Astrocyte (in vitro differentiated cells and primary cell): ENCODE data around the gene PLEKHN1. TPM values are rescaled to one million over a fixed set of nuclear protein-coding genes. Genes with fewer than 3 reads are reported as not detected.

ENCODE experiments used
- DNase-seq: peaks from one replicate; pipeline ENCODE4 v3.0.0-alpha.2; 2010; ENCODE audit warnings: low read depth
- FAIRE-seq: peaks from 2 replicates; lab custom pipeline; 2011; peaks lifted over from hg19 to GRCh38; lab: Jason Lieb, UNC
- H2AFZ ChIP-seq: 2 replicates; pipeline ENCODE4 v1.6.0; 2012; ENCODE audit warnings: low read depth, low read length, inconsistent platforms
- H3K27ac ChIP-seq: 2 replicates; pipeline ENCODE4 v1.5.1; 2011; ENCODE audit warnings: low read depth, low read length, inconsistent platforms
- H3K27me3 ChIP-seq: 2 replicates; pipeline ENCODE4 v1.6.0; 2011; ENCODE audit warnings: low read length, inconsistent platforms; ENCODE audit not compliant: insufficient read depth
- H3K36me3 ChIP-seq: 2 replicates; pipeline ENCODE4 v1.5.1; 2011; ENCODE audit warnings: low read length, inconsistent platforms; ENCODE audit not compliant: insufficient read depth
- H3K4me1 ChIP-seq: 2 replicates; pipeline ENCODE4 v1.5.1; 2011; ENCODE audit warnings: low read length, inconsistent platforms; ENCODE audit not compliant: insufficient read depth
- H3K4me2 ChIP-seq: 2 replicates; pipeline ENCODE4 v1.6.0; 2012; ENCODE audit warnings: low read length, inconsistent platforms
- H3K4me3 ChIP-seq: 2 replicates; pipeline ENCODE4 v1.5.1; 2011; ENCODE audit warnings: low read depth, mild to moderate bottlenecking, low read length, inconsistent platforms; ENCODE audit not compliant: insufficient read depth
- H3K79me2 ChIP-seq: 2 replicates; pipeline ENCODE4 v1.6.0; 2012; ENCODE audit warnings: mild to moderate bottlenecking, low read length, inconsistent platforms; ENCODE audit not compliant: insufficient read depth
- H3K9ac ChIP-seq: 2 replicates; pipeline ENCODE4 v1.6.0; 2012; ENCODE audit warnings: mild to moderate bottlenecking, low read length, inconsistent platforms
- H3K9me3 ChIP-seq: 2 replicates; pipeline ENCODE4 v1.5.1; 2012; ENCODE audit warnings: low read depth, mild to moderate bottlenecking, low read length, inconsistent platforms; ENCODE audit not compliant: insufficient read depth
- H4K20me1 ChIP-seq: 2 replicates; pipeline ENCODE4 v1.6.0; 2012; ENCODE audit warnings: low read length, inconsistent platforms; ENCODE audit not compliant: insufficient read depth
- H3K27ac Mint-ChIP-seq: one replicate; pipeline ENCODE4 v1.8.0; 2021; ENCODE audit warnings: mild to moderate bottlenecking, mixed read lengths; ENCODE audit not compliant: unreplicated experiment
- H3K27me3 Mint-ChIP-seq: one replicate; pipeline ENCODE4 v1.8.0; 2021; ENCODE audit warnings: low read depth, mixed read lengths; ENCODE audit not compliant: unreplicated experiment
- H3K36me3 Mint-ChIP-seq: one replicate; pipeline ENCODE4 v1.8.0; 2021; ENCODE audit warnings: low read depth, mixed read lengths; ENCODE audit not compliant: unreplicated experiment
- H3K4me1 Mint-ChIP-seq: one replicate; pipeline ENCODE4 v1.8.0; 2021; ENCODE audit warnings: low read depth, mixed read lengths; ENCODE audit not compliant: unreplicated experiment
- H3K4me3 Mint-ChIP-seq: one replicate; pipeline ENCODE4 v1.8.0; 2021; ENCODE audit warnings: mild to moderate bottlenecking, moderate library complexity, mixed read lengths; ENCODE audit not compliant: unreplicated experiment
- H3K9me3 Mint-ChIP-seq: one replicate; pipeline ENCODE4 v1.8.0; 2021; ENCODE audit warnings: mild to moderate bottlenecking, mixed read lengths; ENCODE audit not compliant: unreplicated experiment
- EZH2 ChIP-seq: IDR thresholded peaks from 2 replicates; pipeline ENCODE4 v1.6.1; 2012; ENCODE audit warnings: mild to moderate bottlenecking, low read length, inconsistent platforms; ENCODE audit not compliant: insufficient read depth
- total RNA-seq: library from RNA; stranded (reverse); gene quantifications from 2 replicates; pipeline ENCODE4 v1.2.1, GENCODE V29; 2021
- TF ChIP-seq, protein P1 (sequence below): IDR thresholded peaks from 2 replicates; pipeline ENCODE4 v1.5.1; 2011; ENCODE audit warnings: low read depth, mild to moderate bottlenecking, inconsistent platforms, low read length, moderate library complexity; ENCODE audit not compliant: insufficient read depth

The PLEKHN1 gene
- total RNA-seq, 1 donor from 2014 or later = 2.4 TPM

DNA sequence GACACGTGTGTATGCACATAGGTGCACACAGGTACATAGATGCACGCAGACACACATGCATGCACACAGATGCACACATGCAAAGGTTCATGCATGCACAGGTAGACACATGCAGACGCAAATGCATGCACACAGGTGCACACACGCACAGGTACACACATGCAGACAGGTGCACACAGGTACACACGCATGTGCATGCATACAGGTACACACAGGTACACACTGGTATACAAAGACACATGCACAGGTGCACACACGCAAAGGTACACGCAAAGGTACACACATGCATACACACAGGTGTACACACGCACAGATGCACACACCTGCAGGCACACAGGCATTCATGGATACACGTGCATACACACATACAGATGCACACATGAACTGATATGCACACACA, 16.0 kb upstream of the PLEKHN1 start:
- Histone ChIP-seq H3K36me3 (peaks cover 19% of the 10 kb centered on the region), H3K4me3 (no peak overlapping the region), H3K4me2 (no peak overlapping the region), H4K20me1 (peaks cover 41% of the 10 kb centered on the region), H3K27ac (no peak overlapping the region), H2AFZ (no peak overlapping the region), H3K9me3 (no peaks in the 10 kb centered on the region), H3K27me3 (no peaks in the 10 kb centered on the region), H3K9ac (no peak overlapping the region), H3K4me1 (no peaks in the 10 kb centered on the region), H3K79me2 (peaks cover 4% of the 10 kb centered on the region)
- no peak for TF ChIP-seq EZH2
- TF ChIP-seq, protein P1, sequence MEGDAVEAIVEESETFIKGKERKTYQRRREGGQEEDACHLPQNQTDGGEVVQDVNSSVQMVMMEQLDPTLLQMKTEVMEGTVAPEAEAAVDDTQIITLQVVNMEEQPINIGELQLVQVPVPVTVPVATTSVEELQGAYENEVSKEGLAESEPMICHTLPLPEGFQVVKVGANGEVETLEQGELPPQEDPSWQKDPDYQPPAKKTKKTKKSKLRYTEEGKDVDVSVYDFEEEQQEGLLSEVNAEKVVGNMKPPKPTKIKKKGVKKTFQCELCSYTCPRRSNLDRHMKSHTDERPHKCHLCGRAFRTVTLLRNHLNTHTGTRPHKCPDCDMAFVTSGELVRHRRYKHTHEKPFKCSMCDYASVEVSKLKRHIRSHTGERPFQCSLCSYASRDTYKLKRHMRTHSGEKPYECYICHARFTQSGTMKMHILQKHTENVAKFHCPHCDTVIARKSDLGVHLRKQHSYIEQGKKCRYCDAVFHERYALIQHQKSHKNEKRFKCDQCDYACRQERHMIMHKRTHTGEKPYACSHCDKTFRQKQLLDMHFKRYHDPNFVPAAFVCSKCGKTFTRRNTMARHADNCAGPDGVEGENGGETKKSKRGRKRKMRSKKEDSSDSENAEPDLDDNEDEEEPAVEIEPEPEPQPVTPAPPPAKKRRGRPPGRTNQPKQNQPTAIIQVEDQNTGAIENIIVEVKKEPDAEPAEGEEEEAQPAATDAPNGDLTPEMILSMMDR = no peak
- peaks cover 4% of the 10 kb centered on the region for H3K27me3 Mint-ChIP-seq
- FAIRE-seq (no peak), DNase-seq (no peak)
- no peak overlapping the region for H3K27ac Mint-ChIP-seq
- no peaks in the 10 kb centered on the region for H3K4me1 Mint-ChIP-seq
- peaks cover 19% of the 10 kb centered on the region for H3K36me3 Mint-ChIP-seq
- H3K4me3 Mint-ChIP-seq = no peak overlapping the region
- H3K9me3 Mint-ChIP-seq = no peaks in the 10 kb centered on the region

DNA sequence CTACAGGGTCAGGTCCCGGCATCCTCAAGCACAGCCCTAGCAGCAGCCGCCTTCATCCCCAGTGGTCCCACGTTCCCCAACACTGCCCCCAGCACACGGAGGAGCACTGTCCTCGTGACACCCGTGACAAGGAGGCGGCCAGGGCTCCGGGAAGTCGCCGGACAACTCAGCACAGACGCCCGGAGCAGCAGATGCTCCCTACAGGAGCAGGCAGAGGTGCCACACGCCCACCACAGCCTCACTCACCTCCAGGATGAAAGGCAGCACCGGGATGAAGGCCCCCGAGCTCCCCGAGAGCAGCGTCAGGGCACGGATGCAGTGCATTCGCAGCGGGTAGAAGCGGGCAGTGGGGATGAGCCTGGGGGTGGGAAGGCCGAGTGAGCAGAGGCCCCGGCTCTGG, 15.4 kb upstream of the PLEKHN1 start:
- no peak overlapping the region for H3K9ac ChIP-seq
- H3K4me3 Mint-ChIP-seq = no peak overlapping the region
- H3K27ac ChIP-seq = no peak overlapping the region
- H3K36me3 ChIP-seq = peaks cover 22% of the 10 kb centered on the region
- no peak overlapping the region for H3K27ac Mint-ChIP-seq
- no peaks in the 10 kb centered on the region for H3K4me1 ChIP-seq
- H4K20me1 ChIP-seq = peaks cover 41% of the 10 kb centered on the region
- H3K27me3 ChIP-seq = no peaks in the 10 kb centered on the region
- no peaks in the 10 kb centered on the region for H3K4me1 Mint-ChIP-seq
- H3K4me3 ChIP-seq = no peak overlapping the region
- no peaks in the 10 kb centered on the region for H3K9me3 Mint-ChIP-seq
- peaks cover 4% of the 10 kb centered on the region for H3K79me2 ChIP-seq
- no peak overlapping the region for H3K4me2 ChIP-seq
- no peak overlapping the region for H2AFZ ChIP-seq
- peaks cover 21% of the 10 kb centered on the region for H3K36me3 Mint-ChIP-seq
- no peak for DNase-seq
- no peaks in the 10 kb centered on the region for H3K9me3 ChIP-seq
- H3K27me3 Mint-ChIP-seq = peaks cover 4% of the 10 kb centered on the region
- TF ChIP-seq EZH2 = no peak
- TF ChIP-seq, protein P1 = no peak
- no peak for FAIRE-seq

DNA sequence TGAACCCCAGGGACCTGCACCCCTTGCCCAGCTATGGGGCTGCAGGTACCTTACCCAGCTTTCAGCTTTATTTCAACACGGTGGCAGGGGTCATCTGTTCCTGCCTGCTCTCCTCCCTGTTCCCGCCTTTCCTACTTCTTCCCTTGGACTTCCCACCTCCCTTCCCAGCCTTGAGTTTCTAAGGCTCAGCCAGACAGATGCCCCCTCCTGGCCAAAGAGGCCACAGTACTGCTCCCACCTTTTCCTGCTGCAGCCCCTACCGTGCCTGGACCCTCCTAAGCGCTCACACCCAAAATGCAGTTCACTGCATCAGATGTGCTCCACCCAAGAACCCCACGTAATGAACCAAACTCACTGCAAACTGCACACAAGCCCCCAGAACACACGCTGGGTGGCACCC, 14.9 kb upstream of the PLEKHN1 start:
- Mint-ChIP-seq H3K4me3 (no peak overlapping the region), H3K27ac (no peak overlapping the region), H3K36me3 (peaks cover 21% of the 10 kb centered on the region), H3K9me3 (no peaks in the 10 kb centered on the region), H3K27me3 (peaks cover 4% of the 10 kb centered on the region), H3K4me1 (no peaks in the 10 kb centered on the region)
- peaks cover 8% of the 10 kb centered on the region for H3K79me2 ChIP-seq
- no peak for FAIRE-seq
- peaks cover 42% of the 10 kb centered on the region for H4K20me1 ChIP-seq
- peaks cover 22% of the 10 kb centered on the region for H3K36me3 ChIP-seq
- DNase-seq = no peak
- no peak overlapping the region for H2AFZ ChIP-seq
- H3K4me1 ChIP-seq = no peaks in the 10 kb centered on the region
- H3K4me3 ChIP-seq = no peak overlapping the region
- no peak overlapping the region for H3K9ac ChIP-seq
- TF ChIP-seq, protein P1 = peak; percentile 26
- TF ChIP-seq EZH2 = no peak
- no peak overlapping the region for H3K4me2 ChIP-seq
- H3K9me3 ChIP-seq = no peaks in the 10 kb centered on the region
- no peaks in the 10 kb centered on the region for H3K27me3 ChIP-seq
- no peak overlapping the region for H3K27ac ChIP-seq
